Progenitor cell of endocrine pancreas (in vitro differentiated cells): ENCODE data around the gene NPAS2. TPM values are rescaled to one million over a fixed set of nuclear protein-coding genes. Genes with fewer than 3 reads are reported as not detected.

Source experiments
- DNase-seq: peaks from one replicate; pipeline ENCODE4 v3.0.0; 2021; ENCODE audit warnings: low spot score; ENCODE audit not compliant: unreplicated experiment
- H3K27ac Mint-ChIP-seq: 2 replicates; pipeline ENCODE4 v1.8.0; 2021; ENCODE audit warnings: mild to moderate bottlenecking, moderate library complexity, mixed read lengths
- H3K27me3 Mint-ChIP-seq: 2 replicates; pipeline ENCODE4 v1.8.0; 2021; ENCODE audit warnings: mixed read lengths
- H3K36me3 Mint-ChIP-seq: 2 replicates; pipeline ENCODE4 v1.8.0; 2022; ENCODE audit warnings: mixed read lengths; ENCODE audit not compliant: insufficient read depth
- H3K4me1 Mint-ChIP-seq: 2 replicates; pipeline ENCODE4 v1.8.0; 2021; ENCODE audit warnings: low read depth, mixed read lengths
- H3K4me3 Mint-ChIP-seq: 2 replicates; pipeline ENCODE4 v1.8.0; 2021; ENCODE audit warnings: low read depth, mild to moderate bottlenecking, moderate library complexity, mixed read lengths
- H3K9me3 Mint-ChIP-seq: 2 replicates; pipeline ENCODE4 v1.8.0; 2021; ENCODE audit warnings: low read depth, mixed read lengths
- CTCF ChIP-seq: fragments of 200-600 bp; sonication (generic); IDR thresholded peaks from one replicate; pipeline ENCODE4 v1.5.0; 2021; ENCODE audit warnings: antibody characterized with exemption, mild to moderate bottlenecking; ENCODE audit not compliant: unreplicated experiment
- total RNA-seq: library from RNA; stranded (reverse); gene quantifications from 2 replicates; pipeline ENCODE4 v1.2.1, GENCODE V29; 2021

NPAS2 gene
- total RNA-seq, 1 donor from 2014 or later = 0.84 TPM

DNA sequence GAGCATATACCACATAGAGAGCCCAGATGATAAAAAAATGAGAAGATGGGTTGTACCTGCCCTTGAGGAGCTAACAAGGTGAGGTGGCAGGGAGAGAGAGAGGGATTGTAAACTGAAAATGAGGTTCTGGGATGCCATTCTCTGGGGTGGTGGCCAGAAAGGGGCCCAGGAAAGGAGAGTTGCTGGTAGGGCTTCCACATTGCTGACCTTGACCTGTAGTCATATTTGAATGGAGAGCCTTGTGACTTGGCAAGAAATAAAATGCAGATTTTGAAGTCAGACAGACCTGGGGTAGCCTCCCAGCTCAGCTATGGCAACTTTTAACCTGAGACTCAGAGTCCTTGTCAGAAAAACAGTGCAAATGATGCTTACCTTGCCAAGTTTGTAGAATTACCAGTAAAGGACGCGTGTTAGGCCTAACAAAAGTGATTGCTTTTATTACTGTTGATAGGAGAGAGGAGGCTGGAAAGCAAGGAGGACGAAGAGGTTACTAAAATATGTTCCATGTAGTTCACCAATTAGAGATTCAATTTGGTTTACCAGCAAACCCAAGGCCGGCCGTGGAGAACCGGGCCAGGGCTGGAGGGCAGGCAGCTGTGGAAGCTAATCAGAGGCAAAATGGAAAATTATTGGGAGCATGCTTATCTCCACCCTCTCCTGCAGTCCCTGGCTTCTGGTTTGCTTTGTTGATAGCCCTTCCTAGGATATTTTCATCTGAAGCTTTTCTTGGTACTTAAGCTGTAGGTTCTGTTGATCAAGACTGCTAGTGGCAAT is 3.9 kb downstream of the NPAS2 start:
- Mint-ChIP-seq H3K27ac (no peak overlapping the region), H3K9me3 (peaks cover 14% of the 10 kb centered on the region), H3K36me3 (peaks cover 2% of the 10 kb centered on the region), H3K4me1 (peaks cover 5% of the 10 kb centered on the region), H3K4me3 (no peak overlapping the region), H3K27me3 (peaks cover 50% of the 10 kb centered on the region)
- DNase-seq = no peak
- TF ChIP-seq CTCF = no peak

- peaks cover 5% of the 10 kb centered on the region for H3K4me1 Mint-ChIP-seq
- no peak overlapping the region for H3K27ac Mint-ChIP-seq
- H3K36me3 Mint-ChIP-seq = peaks cover 2% of the 10 kb centered on the region
- no peak for DNase-seq
- no peak for TF ChIP-seq CTCF
- H3K4me3 Mint-ChIP-seq = no peak overlapping the region
- H3K9me3 Mint-ChIP-seq = peaks cover 15% of the 10 kb centered on the region
- H3K27me3 Mint-ChIP-seq = peaks cover 43% of the 10 kb centered on the region
Observed at GRCh38 chr2:100824842-100825241, 4.9 kb downstream of the NPAS2 start.

DNA sequence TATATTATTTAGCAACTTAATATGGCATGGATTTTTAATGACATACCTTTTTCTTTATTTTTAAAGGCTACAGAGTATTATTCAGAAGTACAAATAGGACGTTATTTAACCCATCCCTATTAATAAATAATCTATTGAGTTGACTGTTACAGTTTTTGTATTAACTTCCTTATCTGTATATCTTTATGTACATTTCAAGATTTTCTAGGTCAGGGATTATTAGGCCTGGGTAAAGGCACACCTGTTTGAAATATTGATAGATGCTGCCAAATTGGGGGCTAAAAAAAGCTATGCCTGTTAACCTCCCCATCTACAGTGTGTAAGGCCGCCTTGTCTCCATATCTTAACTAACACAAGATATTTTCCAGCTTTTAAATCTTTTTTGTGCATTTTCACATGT is 6.6 kb downstream of the NPAS2 start:
- Mint-ChIP-seq H3K27me3 (peaks cover 36% of the 10 kb centered on the region), H3K36me3 (peaks cover 2% of the 10 kb centered on the region), H3K4me3 (no peak overlapping the region), H3K27ac (no peak overlapping the region), H3K9me3 (peaks cover 15% of the 10 kb centered on the region), H3K4me1 (peaks cover 2% of the 10 kb centered on the region)
- no peak for TF ChIP-seq CTCF
- DNase-seq = no peak

GRCh38 chr2:100831158-100831750 is 11.3 kb downstream of the NPAS2 start:
- Mint-ChIP-seq H3K4me1 (peaks cover 1% of the 10 kb centered on the region), H3K9me3 (peaks cover 15% of the 10 kb centered on the region), H3K27ac (no peak overlapping the region), H3K36me3 (peaks cover 2% of the 10 kb centered on the region), H3K27me3 (peaks cover 11% of the 10 kb centered on the region), H3K4me3 (no peak overlapping the region)
- no peak for TF ChIP-seq CTCF
- no peak for DNase-seq

GRCh38 chr2:100831831-100832230 is 11.9 kb downstream of the NPAS2 start:
- no peak overlapping the region for H3K27ac Mint-ChIP-seq
- DNase-seq = no peak
- H3K27me3 Mint-ChIP-seq = peaks cover 14% of the 10 kb centered on the region
- no peak for TF ChIP-seq CTCF
- H3K4me1 Mint-ChIP-seq = peaks cover 1% of the 10 kb centered on the region
- no peak overlapping the region for H3K4me3 Mint-ChIP-seq
- H3K9me3 Mint-ChIP-seq = peaks cover 15% of the 10 kb centered on the region
- H3K36me3 Mint-ChIP-seq = peaks cover 2% of the 10 kb centered on the region
